ENCODE results near the gene TYMP. TPM values are rescaled to one million over a fixed set of nuclear protein-coding genes. Genes with fewer than 3 reads are reported as not detected.
A peak's percentile ranks its signal among the peaks of the same experiment; 100 is the strongest.
"Not testable (repeated sequence)": the region's sequence is repeated elsewhere in the genome, so short reads cannot be mapped to it uniquely, and the experiment has no call there.

Gene TYMP
- total RNA-seq, 1 experiment from 2014 or later = 0.63 TPM

- H3K9me3 ChIP-seq (replicated peaks) = no peaks in the 10 kb centered on the region
- peak; percentile 94 for DNase-seq
- H3K4me3 ChIP-seq = peak overlapping the region; percentile 66
- H3K36me3 ChIP-seq = peaks cover 28% of the 10 kb centered on the region
- H3K27me3 ChIP-seq = no peaks in the 10 kb centered on the region
- peak overlapping the region; percentile 54 for H3K27ac ChIP-seq
- H3K4me1 ChIP-seq = peaks cover 4% of the 10 kb centered on the region; the same call in 1 of the 2 replicates
These were observed 3.5 kb downstream of the TYMP start for GRCh38 chr22:50526108-50526833.

- peaks cover 4% of the 10 kb centered on the region; the same call in 1 of the 2 replicates for H3K4me1 ChIP-seq
- peaks cover 31% of the 10 kb centered on the region for H3K36me3 ChIP-seq
- H3K4me3 ChIP-seq = peak overlapping the region; percentile 66
- peak overlapping the region; percentile 54; the same call in 1 of the 2 replicates for H3K27ac ChIP-seq
- no peaks in the 10 kb centered on the region for H3K9me3 ChIP-seq (replicated peaks)
- DNase-seq = no peak
- no peaks in the 10 kb centered on the region for H3K27me3 ChIP-seq
These were observed 4.0 kb downstream of the TYMP start for GRCh38 chr22:50525858-50526107.

- no peaks in the 10 kb centered on the region for H3K27me3 ChIP-seq
- H3K4me3 ChIP-seq = peak within 1 kb of the TSS; percentile 66
- H3K36me3 ChIP-seq = peaks cover 36% of the 10 kb centered on the region
- DNase-seq = peak; percentile 99
- H3K9me3 ChIP-seq (replicated peaks) = no peaks in the 10 kb centered on the region
- peaks cover 4% of the 10 kb centered on the region; the same call in 1 of the 2 replicates for H3K4me1 ChIP-seq
- peak within 1 kb of the TSS; percentile 54 for H3K27ac ChIP-seq
These were observed 4.5 kb downstream of the TYMP start, which contains the start of gene SCO2 for GRCh38 chr22:50525104-50525857. TSS of gene SCO2 (minus strand) at chr22:50525598. CDS start at chr22:50524411, 1,187 bp downstream.

- Histone ChIP-seq H3K9me3 (replicated peaks) (no peaks in the 10 kb centered on the region), H3K4me1 (peaks cover 4% of the 10 kb centered on the region; the same call in 1 of the 2 replicates), H3K27me3 (no peaks in the 10 kb centered on the region), H3K36me3 (peaks cover 42% of the 10 kb centered on the region), H3K4me3 (peak overlapping the region; percentile 66), H3K27ac (peak overlapping the region; percentile 54)
- DNase-seq = peak in 1 of 2 experiments; percentile 28
These were observed 5.1 kb downstream of the TYMP start for GRCh38 chr22:50524676-50525103.

GRCh38 chr22:50523806-50524675 is 5.8 kb downstream of the TYMP start:
- Histone ChIP-seq H3K27me3 (no peaks in the 10 kb centered on the region), H3K27ac (no peak overlapping the region), H3K36me3 (peaks cover 48% of the 10 kb centered on the region), H3K9me3 (replicated peaks) (no peaks in the 10 kb centered on the region), H3K4me3 (peak overlapping the region; percentile 66; the same call in 1 of the 2 replicates), H3K4me1 (peaks cover 4% of the 10 kb centered on the region; the same call in 1 of the 2 replicates)
- DNase-seq = peak in 1 of 2 experiments; percentile 13

GRCh38 chr22:50523458-50523805 is 6.4 kb downstream of the TYMP start:
- DNase-seq = no peak
- no peak overlapping the region for H3K27ac ChIP-seq
- H3K9me3 ChIP-seq (replicated peaks) = no peaks in the 10 kb centered on the region
- no peak overlapping the region for H3K4me3 ChIP-seq
- H3K27me3 ChIP-seq = no peaks in the 10 kb centered on the region
- H3K36me3 ChIP-seq = peaks cover 55% of the 10 kb centered on the region
- H3K4me1 ChIP-seq = peaks cover 4% of the 10 kb centered on the region; the same call in 1 of the 2 replicates

GRCh38 chr22:50522806-50523438 is 6.9 kb downstream of the TYMP start:
- no peak overlapping the region for H3K27ac ChIP-seq
- DNase-seq = no peak
- peaks cover 60% of the 10 kb centered on the region for H3K36me3 ChIP-seq
- no peaks in the 10 kb centered on the region for H3K9me3 ChIP-seq (replicated peaks)
- no peak overlapping the region for H3K4me3 ChIP-seq
- H3K27me3 ChIP-seq = no peaks in the 10 kb centered on the region
- H3K4me1 ChIP-seq = peaks cover 4% of the 10 kb centered on the region; the same call in 1 of the 2 replicates

GRCh38 chr22:50522208-50522805 is 7.5 kb downstream of the TYMP start:
- peaks cover 4% of the 10 kb centered on the region; the same call in 1 of the 2 replicates for H3K4me1 ChIP-seq
- H3K27me3 ChIP-seq = no peaks in the 10 kb centered on the region
- no peak overlapping the region for H3K4me3 ChIP-seq
- DNase-seq = no peak
- peaks cover 66% of the 10 kb centered on the region for H3K36me3 ChIP-seq
- no peaks in the 10 kb centered on the region for H3K9me3 ChIP-seq (replicated peaks)
- H3K27ac ChIP-seq = no peak overlapping the region

- Histone ChIP-seq H3K27ac (no peak overlapping the region), H3K36me3 (peaks cover 72% of the 10 kb centered on the region), H3K4me3 (no peak overlapping the region), H3K9me3 (replicated peaks) (no peaks in the 10 kb centered on the region), H3K27me3 (no peaks in the 10 kb centered on the region), H3K4me1 (peaks cover 4% of the 10 kb centered on the region; the same call in 1 of the 2 replicates)
- DNase-seq = no peak
These were observed 8.1 kb downstream of the TYMP start for GRCh38 chr22:50521710-50522109.

GRCh38 chr22:50520826-50521453 is 8.9 kb downstream of the TYMP start:
- Histone ChIP-seq H3K4me1 (peaks cover 4% of the 10 kb centered on the region; the same call in 1 of the 2 replicates), H3K4me3 (no peak overlapping the region), H3K9me3 (replicated peaks) (no peaks in the 10 kb centered on the region), H3K27me3 (no peaks in the 10 kb centered on the region), H3K36me3 (peaks cover 73% of the 10 kb centered on the region), H3K27ac (no peak overlapping the region)
- no peak for DNase-seq

GRCh38 chr22:50520184-50520583 is 9.6 kb downstream of the TYMP start:
- not testable (repeated sequence) for H3K27me3 ChIP-seq; H3K27ac ChIP-seq; DNase-seq; H3K9me3 ChIP-seq (replicated peaks); H3K4me3 ChIP-seq; H3K4me1 ChIP-seq
- H3K36me3 ChIP-seq = peaks cover 73% of the 10 kb centered on the region

- Histone ChIP-seq H3K4me3 (no peak overlapping the region), H3K9me3 (replicated peaks) (no peaks in the 10 kb centered on the region), H3K27ac (no peak overlapping the region), H3K4me1 (no peaks in the 10 kb centered on the region; the same call in 1 of the 2 replicates), H3K36me3 (peaks cover 72% of the 10 kb centered on the region), H3K27me3 (no peaks in the 10 kb centered on the region)
- no peak for DNase-seq
These were observed 10.7 kb downstream of the TYMP start for GRCh38 chr22:50519151-50519550.

- no peaks in the 10 kb centered on the region for H3K9me3 ChIP-seq (replicated peaks)
- peaks cover 67% of the 10 kb centered on the region for H3K36me3 ChIP-seq
- no peak overlapping the region for H3K27ac ChIP-seq
- H3K4me3 ChIP-seq = no peak overlapping the region
- no peak for DNase-seq
- H3K4me1 ChIP-seq = no peaks in the 10 kb centered on the region
- no peaks in the 10 kb centered on the region for H3K27me3 ChIP-seq
These were observed 11.2 kb downstream of the TYMP start for GRCh38 chr22:50518606-50519005.
